Measurements from ENCODE around the gene MRFAP1L1.

Gene MRFAP1L1

DNA sequence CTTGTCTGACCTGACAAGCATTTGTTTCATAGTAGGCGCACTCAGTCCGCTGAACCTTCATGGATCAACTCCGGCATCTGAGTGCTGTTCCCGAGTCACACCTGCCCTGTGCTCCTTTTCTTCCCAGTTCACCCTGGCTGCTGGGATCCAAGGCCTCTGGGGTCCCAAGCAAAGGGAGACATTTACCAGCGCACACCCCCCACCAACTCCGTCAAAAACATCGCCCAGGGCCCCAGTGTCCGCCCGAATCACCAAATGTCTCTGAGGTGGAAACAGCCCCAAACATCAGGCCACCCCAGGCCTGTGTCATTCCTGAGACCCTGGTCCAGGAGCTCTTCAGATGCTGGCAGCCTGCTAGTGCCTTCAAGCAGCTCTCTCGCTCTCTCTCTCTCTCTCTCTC, 11.5 kb upstream of the MRFAP1L1 start:
- peaks cover 20% of the 10 kb centered on the region for H3K4me1 ChIP-seq (ENCODE audit: control insufficient read depth, low read length)
- H3K4me3 ChIP-seq (ENCODE audit: low read length), result no peak overlapping the region
- peaks cover 7% of the 10 kb centered on the region; the same call in 1 of the 2 replicates for H3K9me3 ChIP-seq (ENCODE audit: control insufficient read depth, insufficient read depth, low read length)
- H3K36me3 ChIP-seq (ENCODE audit: control insufficient read depth, low read length), result peaks cover 17% of the 10 kb centered on the region
- no peak for TF ChIP-seq EZH2phosphoT487 (IDR thresholded peaks at IDR 0.05; ENCODE audit: borderline replicate concordance, low read length)
- TF ChIP-seq, protein P1, sequence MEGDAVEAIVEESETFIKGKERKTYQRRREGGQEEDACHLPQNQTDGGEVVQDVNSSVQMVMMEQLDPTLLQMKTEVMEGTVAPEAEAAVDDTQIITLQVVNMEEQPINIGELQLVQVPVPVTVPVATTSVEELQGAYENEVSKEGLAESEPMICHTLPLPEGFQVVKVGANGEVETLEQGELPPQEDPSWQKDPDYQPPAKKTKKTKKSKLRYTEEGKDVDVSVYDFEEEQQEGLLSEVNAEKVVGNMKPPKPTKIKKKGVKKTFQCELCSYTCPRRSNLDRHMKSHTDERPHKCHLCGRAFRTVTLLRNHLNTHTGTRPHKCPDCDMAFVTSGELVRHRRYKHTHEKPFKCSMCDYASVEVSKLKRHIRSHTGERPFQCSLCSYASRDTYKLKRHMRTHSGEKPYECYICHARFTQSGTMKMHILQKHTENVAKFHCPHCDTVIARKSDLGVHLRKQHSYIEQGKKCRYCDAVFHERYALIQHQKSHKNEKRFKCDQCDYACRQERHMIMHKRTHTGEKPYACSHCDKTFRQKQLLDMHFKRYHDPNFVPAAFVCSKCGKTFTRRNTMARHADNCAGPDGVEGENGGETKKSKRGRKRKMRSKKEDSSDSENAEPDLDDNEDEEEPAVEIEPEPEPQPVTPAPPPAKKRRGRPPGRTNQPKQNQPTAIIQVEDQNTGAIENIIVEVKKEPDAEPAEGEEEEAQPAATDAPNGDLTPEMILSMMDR (IDR thresholded peaks at IDR 0.05; ENCODE audit: low read depth, low read length, poor library complexity, severe bottlenecking), result no peak
- H3K27me3 ChIP-seq (ENCODE audit: control insufficient read depth, low read length), result no peaks in the 10 kb centered on the region
- H4K20me1 ChIP-seq (ENCODE audit: control insufficient read depth, insufficient read depth, low read depth, low read length), result peaks cover 8% of the 10 kb centered on the region; the same call in 1 of the 2 replicates
- H3F3A ChIP-seq (ENCODE audit: control insufficient read depth, insufficient read depth), result peaks cover 3% of the 10 kb centered on the region; the same call in 1 of the 2 replicates
- H3K27ac ChIP-seq (ENCODE audit: low read depth, low read length), result no peak overlapping the region
- peaks cover 23% of the 10 kb centered on the region for H3K79me2 ChIP-seq (ENCODE audit: control insufficient read depth, low read length)
- no peaks in the 10 kb centered on the region for H3K9me2 ChIP-seq (replicated peaks; ENCODE audit: control insufficient read depth, low read length)
- no peak overlapping the region for H3K4me2 ChIP-seq (ENCODE audit: low read length)

DNA sequence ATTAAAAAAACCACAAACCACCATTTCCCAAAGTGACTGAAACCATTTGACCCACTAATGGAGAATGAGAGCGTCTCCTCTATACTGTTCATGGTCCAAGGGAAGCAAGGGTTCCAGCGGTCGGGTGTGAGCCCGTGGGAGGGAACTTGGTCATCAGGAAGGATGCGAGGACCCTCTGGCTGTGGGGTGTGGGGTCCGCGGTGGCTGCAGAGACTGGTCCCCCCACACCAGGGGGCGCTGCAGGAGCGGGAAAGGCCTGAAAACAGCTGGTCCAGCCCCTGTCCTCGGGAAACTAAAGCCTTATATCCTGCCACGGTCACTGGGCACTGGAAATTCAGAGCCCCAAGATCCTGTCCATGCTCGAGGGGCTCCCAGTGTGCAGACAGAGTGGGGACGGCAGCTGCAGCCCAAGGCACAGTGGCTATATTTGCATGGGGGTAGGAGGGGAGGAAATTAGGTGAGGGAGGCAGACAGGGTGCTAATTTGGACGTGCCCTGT, 10.6 kb upstream of the MRFAP1L1 start:
- Histone ChIP-seq H3K27me3 (ENCODE audit: control insufficient read depth, low read length) (no peaks in the 10 kb centered on the region), H3K9me3 (ENCODE audit: control insufficient read depth, insufficient read depth, low read length) (0 out of 2 replicates have a peak, but pooled peaks cover under 1% of the 10 kb centered on the region), H3K9me2 (replicated peaks; ENCODE audit: control insufficient read depth, low read length) (no peaks in the 10 kb centered on the region), H3K4me1 (ENCODE audit: control insufficient read depth, low read length) (peaks cover 26% of the 10 kb centered on the region), H4K20me1 (ENCODE audit: control insufficient read depth, insufficient read depth, low read depth, low read length) (peaks cover 8% of the 10 kb centered on the region; the same call in 1 of the 2 replicates), H3K4me3 (ENCODE audit: low read length) (no peak overlapping the region), H3K4me2 (ENCODE audit: low read length) (peak overlapping the region; percentile 15), H3F3A (ENCODE audit: control insufficient read depth, insufficient read depth) (peaks cover 3% of the 10 kb centered on the region; the same call in 1 of the 2 replicates), H3K27ac (ENCODE audit: low read depth, low read length) (no peak overlapping the region), H3K79me2 (ENCODE audit: control insufficient read depth, low read length) (peaks cover 31% of the 10 kb centered on the region), H3K36me3 (ENCODE audit: control insufficient read depth, low read length) (peaks cover 17% of the 10 kb centered on the region)
- TF ChIP-seq EZH2phosphoT487 (IDR thresholded peaks at IDR 0.05; ENCODE audit: borderline replicate concordance, low read length), result no peak
- TF ChIP-seq, protein P1 (IDR thresholded peaks at IDR 0.05; ENCODE audit: low read depth, low read length, poor library complexity, severe bottlenecking), result peak; percentile 93

DNA sequence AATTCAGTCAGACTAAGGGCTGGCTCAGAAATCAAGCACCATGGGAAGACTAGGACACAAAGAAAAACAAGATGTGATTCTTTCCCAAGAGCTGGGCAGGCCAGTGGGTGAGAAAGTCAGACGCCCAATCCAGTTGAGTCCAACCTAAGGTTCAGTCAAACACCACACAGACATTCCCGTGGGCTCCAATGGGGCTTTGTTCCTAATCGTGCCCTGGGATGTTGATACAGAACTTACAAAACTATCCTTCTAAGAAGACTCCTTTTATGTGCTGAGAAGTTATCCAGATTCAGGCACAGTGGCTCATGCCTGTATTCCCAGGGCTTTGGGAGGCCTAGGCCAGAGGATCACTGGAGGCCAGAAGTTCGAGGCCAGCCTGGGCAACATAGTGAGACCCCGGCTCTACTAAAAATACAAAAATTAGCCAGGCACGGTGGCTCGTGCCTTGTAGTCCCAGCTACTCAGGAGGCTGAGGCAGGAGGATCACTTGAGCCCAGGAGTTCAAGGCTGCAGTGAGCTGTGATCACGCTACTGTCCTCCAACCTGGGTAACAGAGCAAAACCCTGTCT, 10.0 kb upstream of the MRFAP1L1 start:
- Histone ChIP-seq H3K9me3 (ENCODE audit: control insufficient read depth, insufficient read depth, low read length) (no peaks in the 10 kb centered on the region), H3K36me3 (ENCODE audit: control insufficient read depth, low read length) (peaks cover 17% of the 10 kb centered on the region), H3K79me2 (ENCODE audit: control insufficient read depth, low read length) (peaks cover 31% of the 10 kb centered on the region), H3K4me1 (ENCODE audit: control insufficient read depth, low read length) (peaks cover 27% of the 10 kb centered on the region), H3K9me2 (replicated peaks; ENCODE audit: control insufficient read depth, low read length) (no peaks in the 10 kb centered on the region), H3F3A (ENCODE audit: control insufficient read depth, insufficient read depth) (peaks cover 3% of the 10 kb centered on the region; the same call in 1 of the 2 replicates), H3K27ac (ENCODE audit: low read depth, low read length) (no peak overlapping the region), H3K4me3 (ENCODE audit: low read length) (no peak overlapping the region), H3K27me3 (ENCODE audit: control insufficient read depth, low read length) (no peaks in the 10 kb centered on the region), H3K4me2 (ENCODE audit: low read length) (peak overlapping the region; percentile 15; the same call in 1 of the 2 replicates), H4K20me1 (ENCODE audit: control insufficient read depth, insufficient read depth, low read depth, low read length) (peaks cover 8% of the 10 kb centered on the region; the same call in 1 of the 2 replicates)
- TF ChIP-seq, protein P1 (IDR thresholded peaks at IDR 0.05; ENCODE audit: low read depth, low read length, poor library complexity, severe bottlenecking), result no peak
- no peak for TF ChIP-seq EZH2phosphoT487 (IDR thresholded peaks at IDR 0.05; ENCODE audit: borderline replicate concordance, low read length)

Data from DOHH2 (cell line).